Activated CD4-positive, alpha-beta T cell treated with anti-CD3 and anti-CD28 coated beads, Interleukin-2, amount 50 U/mL, for 1 hour (primary cell): ENCODE measurements around the gene KCNMA1.

Experiments used
- DNase-seq: peaks from one replicate; pipeline ENCODE4 v3.0.0-alpha.2; 2020

The KCNMA1 gene

GRCh38 chr10:77121829-77122228 lies 515.8 kb downstream of the KCNMA1 start:
- DNase-seq: no peak

- DNase-seq: no peak
These were observed 516.8 kb downstream of the KCNMA1 start for GRCh38 chr10:77120666-77121376.

GRCh38 chr10:77120012-77120411 lies 517.6 kb downstream of the KCNMA1 start:
- DNase-seq: no peak

- DNase-seq: no peak
These were observed 518.9 kb downstream of the KCNMA1 start for GRCh38 chr10:77118603-77119282.

GRCh38 chr10:77117501-77117900 lies 520.1 kb downstream of the KCNMA1 start:
- DNase-seq: no peak

- DNase-seq: no peak
These were observed 520.7 kb downstream of the KCNMA1 start for GRCh38 chr10:77116904-77117303.

- no peak for DNase-seq
These were observed 523.3 kb downstream of the KCNMA1 start for GRCh38 chr10:77114181-77114821.

- DNase-seq: no peak
These were observed 525.7 kb downstream of the KCNMA1 start for GRCh38 chr10:77111611-77112550.

GRCh38 chr10:77110757-77111156 lies 526.9 kb downstream of the KCNMA1 start:
- DNase-seq: no peak

GRCh38 chr10:77109351-77109994 lies 528.1 kb downstream of the KCNMA1 start:
- no peak for DNase-seq

- DNase-seq: no peak
These were observed 530.9 kb downstream of the KCNMA1 start for GRCh38 chr10:77106676-77107075.

GRCh38 chr10:77105761-77106221 lies 531.8 kb downstream of the KCNMA1 start:
- DNase-seq: no peak

GRCh38 chr10:77104459-77104980 lies 533.1 kb downstream of the KCNMA1 start:
- no peak for DNase-seq

- no peak for DNase-seq
These were observed 534.4 kb downstream of the KCNMA1 start for GRCh38 chr10:77103213-77103612.

- DNase-seq: no peak
These were observed 536.3 kb downstream of the KCNMA1 start for GRCh38 chr10:77101341-77101740.

- DNase-seq: no peak
These were observed 538.5 kb downstream of the KCNMA1 start for GRCh38 chr10:77099136-77099535.

- no peak for DNase-seq
These were observed 540.0 kb downstream of the KCNMA1 start for GRCh38 chr10:77097625-77098024.

GRCh38 chr10:77093126-77093525 lies 544.5 kb downstream of the KCNMA1 start:
- DNase-seq: no peak

- DNase-seq: no peak
These were observed 545.9 kb downstream of the KCNMA1 start for GRCh38 chr10:77091597-77092165.

GRCh38 chr10:77090381-77091356 lies 546.9 kb downstream of the KCNMA1 start:
- DNase-seq: no peak
